OCI-M2 (cell line): ENCODE measurements around the gene SDK1.

Experiments used
- DNase-seq: peaks from one replicate; lab custom pipeline; 2025; ENCODE audit not compliant: unreplicated experiment; lab: John Stamatoyannopoulos, UW

The SDK1 gene

DNA sequence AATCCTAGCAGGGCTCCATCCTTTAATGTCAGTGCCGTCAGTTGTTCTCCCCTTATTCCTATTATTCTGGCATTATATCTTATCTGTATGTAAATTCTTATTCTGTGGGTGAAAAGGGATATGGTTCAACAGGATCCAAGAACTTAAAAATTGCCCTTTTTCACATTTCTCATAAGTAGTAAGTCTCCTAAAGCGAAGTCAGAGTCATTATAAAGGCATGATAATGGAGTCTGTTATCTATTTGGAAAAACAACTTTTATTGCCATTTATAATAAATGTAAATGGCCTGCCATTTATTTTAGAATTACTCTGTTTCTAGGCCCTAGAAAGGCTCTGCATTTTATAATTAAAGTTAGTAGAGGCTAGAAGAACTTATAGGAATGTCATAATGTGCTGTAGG is 31.3 kb downstream of the SDK1 start:
- DNase-seq, result no peak

DNA sequence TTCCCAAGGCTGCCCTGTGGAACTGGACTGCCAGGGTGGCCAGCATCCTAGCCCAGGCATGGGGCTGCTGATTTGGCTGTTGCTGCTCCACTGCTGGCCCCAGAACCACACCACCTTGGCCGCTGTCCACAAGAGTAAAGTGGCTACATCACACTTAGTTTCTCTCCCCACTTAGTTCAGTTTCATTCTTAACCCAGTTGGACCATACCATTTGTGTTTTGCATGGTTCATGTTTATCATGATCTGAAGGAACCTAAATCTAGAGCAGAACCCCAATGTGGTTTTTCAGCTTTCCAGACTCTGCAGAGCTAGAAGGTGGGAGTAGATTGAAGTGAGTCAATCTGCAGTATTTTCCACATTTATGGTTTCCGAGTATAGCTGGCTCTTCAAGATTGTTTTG is 32.8 kb downstream of the SDK1 start:
- no peak for DNase-seq

DNA sequence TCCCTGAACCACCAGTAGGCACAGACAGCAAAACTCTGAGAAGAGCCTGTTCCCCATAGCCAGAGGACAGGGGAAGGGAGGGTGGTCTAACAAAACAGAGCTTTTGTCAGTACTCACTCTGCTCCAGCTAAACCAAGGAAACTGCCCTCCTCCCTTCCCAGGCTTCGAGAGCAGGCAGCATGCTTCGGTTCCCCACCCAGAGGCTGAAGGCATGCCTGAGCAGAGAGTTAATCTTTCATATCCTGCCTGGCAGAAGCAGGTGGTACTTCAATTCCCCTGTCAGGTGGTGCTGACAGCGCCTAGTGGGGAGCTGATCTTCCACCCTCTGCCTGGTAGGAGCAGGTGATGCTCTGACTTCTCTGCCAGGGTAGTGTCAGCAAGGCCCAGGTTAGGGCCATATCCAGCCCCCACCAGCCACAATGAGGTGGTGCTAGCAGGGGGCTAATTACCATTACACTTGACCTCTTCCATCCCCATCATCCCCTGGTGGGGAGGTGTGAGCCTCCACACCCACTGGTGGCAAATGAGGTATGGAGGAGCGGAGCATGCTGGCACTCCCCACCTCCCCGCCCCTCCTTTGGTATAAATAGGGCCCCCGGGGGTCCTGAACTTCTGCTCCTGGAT is 35.1 kb downstream of the SDK1 start:
- DNase-seq, result no peak

DNA sequence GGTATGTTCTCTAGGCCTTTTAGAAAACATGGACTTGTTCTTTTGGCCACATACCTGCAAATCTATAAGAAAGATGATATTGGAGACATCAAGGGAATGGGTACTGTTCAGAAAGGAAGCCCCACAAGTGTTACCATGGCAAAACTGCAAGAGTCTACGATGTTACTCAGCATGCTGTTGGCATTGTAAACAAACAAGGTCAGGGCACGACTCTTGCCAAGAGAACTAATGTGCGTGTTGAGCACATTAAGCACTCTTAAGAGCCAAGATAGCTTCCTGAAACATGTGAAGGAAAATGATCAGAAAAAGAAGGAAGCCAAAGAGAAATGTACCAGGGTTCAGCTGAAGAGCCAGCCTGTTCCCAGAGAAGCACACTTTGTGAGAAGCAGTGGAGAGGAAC is 37.1 kb downstream of the SDK1 start:
- DNase-seq, result no peak

DNA sequence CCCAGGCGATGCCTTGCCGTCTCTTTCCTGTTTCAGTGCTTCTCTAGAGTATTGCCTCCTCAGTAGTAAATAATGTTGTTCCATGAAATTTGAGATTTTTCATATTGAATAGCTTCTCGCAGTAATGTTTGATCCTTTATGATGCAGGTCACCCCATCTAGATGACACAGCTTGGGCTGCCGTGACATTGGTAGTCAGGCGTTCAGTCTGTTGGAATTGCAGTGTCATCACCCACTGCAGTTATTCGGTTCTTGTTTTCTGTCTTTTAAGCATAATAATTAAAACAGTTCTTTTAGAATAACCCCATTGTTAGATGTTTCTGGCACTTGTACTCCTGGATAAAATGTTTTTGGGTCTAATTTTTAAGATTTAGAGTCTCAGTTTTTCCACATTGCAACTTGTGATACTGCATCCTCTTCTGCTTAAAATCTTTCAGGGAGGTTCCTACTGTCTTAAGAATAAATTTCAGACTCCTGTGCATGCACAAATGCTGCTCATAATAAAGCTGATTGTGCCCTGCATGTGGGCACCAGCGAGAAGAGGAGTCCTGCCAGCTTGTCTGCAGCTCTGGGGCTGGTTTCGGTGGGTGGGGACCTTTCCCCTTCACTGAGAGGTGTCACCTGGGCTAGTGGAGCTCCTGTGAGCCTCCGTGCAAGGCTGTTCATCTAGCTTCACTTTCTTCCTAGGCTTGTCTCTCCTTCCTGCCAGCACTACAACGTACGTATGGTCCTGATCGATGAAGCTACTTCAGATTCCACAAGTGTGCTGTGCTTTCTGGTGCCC is 44.8 kb downstream of the SDK1 start:
- DNase-seq, result no peak

DNA sequence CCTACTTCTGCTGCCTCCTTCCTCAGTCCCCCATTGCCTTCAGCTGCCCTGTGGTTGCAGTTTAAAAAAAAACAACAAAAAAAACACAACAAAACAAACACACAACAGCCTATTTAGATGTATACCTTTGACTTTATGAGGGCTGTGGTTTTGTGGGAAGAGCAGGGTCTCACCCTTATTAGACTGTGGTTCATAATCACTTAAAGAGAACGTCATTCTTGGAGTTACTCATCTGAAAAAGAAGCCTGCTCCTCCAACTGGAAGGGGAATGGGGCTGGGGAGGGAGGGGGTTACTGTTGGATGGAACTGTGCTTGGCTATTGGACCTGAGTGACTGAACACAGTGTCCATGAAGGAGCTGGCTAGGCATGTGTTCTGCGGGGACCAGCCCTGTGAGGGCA is 48.1 kb downstream of the SDK1 start:
- no peak for DNase-seq

DNA sequence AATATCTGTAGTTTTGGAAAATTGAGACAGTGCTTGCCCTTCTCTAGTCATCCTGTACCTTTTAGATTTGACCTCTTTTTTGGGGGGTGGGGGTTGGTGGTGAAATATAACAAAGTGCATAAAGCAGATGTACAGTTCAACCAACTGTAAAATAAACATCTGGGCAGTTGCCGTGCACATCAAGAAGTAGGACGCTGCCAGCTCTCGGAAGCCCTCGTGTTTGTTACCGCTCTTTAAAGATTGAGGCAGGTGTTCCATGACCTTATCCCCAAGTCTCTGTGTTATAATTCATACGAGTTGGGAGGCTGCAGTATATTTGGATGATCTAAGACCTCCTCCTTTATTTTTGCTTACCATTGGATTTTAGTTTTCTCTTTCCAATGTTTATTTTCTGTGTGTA is 55.1 kb downstream of the SDK1 start:
- DNase-seq, result no peak

DNA sequence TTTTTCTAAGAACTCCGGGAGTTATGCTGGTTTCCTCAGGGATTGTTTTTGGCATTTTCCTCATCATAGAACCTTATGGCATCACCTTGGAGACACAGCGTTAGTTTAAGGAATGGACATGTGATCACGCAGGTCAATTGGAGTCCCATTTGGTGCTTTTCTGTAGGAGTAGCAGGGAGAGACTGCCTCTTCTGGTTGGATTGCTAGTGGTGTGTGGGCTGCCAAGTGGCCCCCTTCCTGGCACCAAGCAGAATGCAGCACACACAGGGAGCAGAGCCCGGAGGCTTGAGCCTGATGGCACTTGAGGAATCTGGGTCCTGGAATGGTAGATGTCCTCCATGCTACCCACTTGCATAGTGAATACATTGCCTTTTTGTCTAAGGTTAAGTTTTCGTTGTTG is 57.9 kb downstream of the SDK1 start:
- no peak for DNase-seq

DNA sequence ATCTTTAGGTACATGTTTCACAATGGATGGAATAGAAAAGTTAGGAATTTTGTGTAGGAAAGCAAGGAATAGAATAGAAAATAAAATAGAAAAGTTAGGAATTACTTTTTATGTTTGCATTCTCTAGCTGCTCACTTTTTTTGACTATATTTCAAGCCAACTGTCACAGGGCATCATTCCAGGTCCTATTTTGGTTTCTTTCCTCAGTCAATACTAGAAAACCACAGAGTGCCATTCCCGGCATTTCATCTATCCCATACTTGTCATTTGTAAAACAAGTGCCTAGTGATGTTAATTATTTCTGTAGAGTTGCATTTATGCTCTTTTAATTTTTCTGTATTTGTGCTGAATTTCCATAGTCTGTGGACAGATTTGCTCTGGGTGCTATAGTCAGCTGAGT is 66.2 kb downstream of the SDK1 start:
- no peak for DNase-seq

DNA sequence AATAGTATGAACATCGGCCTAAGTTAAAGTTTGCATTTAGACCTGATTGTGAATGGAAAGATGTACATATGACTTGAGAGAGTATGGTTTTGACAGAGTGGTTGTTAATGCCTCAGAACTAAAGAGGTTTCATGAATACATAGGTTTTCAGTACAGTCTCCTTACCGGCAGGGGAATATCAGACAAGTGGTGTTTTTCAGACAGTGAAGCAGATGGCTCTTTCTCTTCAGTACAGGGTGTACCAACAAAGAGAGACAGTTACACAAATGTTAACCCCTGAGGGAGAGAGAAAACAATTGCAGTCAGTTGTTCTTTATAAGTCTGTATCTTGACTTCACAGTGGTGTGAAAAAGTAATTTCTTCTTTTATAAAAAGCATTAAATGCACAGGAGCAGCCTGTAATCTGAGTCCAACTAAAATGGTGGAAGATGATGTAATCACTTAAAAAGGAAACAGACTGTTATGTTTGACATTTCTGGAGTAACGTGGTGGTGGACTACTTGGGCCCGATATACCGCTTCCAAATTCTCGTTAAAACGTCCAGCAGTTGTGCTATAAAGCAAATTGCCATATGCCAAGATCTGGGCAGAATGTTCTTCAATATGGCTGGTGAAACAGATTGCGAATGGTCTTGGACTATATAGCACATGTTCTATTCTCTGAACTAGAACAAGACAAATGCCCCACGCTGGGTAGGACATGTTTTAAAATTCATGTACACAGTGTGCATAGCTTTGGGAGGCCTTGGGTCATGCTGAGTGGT is 69.2 kb downstream of the SDK1 start:
- no peak for DNase-seq

DNA sequence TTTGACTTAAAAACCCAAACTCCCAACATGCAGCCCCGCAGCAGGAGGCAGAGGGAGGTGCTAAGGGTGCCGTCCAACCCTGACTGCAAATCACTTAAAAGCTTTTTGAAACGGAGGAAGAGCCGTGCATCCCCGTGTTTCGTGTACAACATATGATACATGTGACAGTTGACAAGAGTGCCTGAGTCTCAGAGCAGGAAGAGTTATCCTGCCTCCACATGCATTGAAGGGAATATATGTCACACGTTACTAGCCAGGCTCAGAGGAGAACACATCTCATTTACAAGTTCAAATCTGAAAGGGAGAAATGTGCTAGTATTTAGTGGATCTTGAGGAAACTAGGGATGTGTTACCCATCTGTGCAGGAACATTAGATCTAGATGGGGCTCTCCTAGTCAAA is 69.9 kb downstream of the SDK1 start:
- DNase-seq, result no peak

DNA sequence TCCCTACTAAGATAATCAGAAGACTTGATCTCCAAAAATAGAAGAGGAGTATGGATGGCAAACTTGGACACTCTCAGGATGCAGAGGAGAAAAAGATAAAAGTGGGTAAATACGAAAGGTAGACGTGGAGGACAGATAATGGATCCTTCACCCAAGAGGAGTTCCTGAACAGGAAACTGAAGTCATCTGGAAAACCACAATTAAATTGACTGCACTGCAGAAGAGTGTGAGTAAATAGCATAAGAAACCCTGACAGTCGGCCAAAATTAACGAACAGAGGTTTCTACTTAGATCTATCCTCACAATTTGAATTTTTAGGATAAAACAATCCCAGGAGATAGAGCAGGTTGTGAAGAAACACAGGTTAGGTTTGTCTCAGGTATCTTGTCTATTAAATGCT is 70.5 kb downstream of the SDK1 start:
- no peak for DNase-seq

DNA sequence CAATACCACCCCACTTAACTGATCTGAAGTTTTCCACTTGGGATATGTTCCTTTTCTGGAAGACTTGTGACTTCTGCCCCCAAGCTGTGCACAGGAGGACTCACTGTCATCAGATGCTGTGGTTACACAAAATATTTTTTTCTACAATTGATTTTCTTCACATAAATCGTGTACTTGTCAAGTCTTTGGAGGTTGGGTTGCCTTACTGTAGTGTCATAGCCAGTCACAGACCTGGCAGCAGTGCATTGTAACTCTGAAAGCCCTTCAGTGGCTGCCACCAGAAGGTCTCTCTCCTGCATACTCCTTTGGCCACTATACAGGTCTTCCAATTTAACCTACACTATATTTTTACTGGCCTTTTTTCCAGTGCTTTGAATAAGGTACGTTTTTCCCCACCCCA is 73.2 kb downstream of the SDK1 start:
- DNase-seq, result no peak

DNA sequence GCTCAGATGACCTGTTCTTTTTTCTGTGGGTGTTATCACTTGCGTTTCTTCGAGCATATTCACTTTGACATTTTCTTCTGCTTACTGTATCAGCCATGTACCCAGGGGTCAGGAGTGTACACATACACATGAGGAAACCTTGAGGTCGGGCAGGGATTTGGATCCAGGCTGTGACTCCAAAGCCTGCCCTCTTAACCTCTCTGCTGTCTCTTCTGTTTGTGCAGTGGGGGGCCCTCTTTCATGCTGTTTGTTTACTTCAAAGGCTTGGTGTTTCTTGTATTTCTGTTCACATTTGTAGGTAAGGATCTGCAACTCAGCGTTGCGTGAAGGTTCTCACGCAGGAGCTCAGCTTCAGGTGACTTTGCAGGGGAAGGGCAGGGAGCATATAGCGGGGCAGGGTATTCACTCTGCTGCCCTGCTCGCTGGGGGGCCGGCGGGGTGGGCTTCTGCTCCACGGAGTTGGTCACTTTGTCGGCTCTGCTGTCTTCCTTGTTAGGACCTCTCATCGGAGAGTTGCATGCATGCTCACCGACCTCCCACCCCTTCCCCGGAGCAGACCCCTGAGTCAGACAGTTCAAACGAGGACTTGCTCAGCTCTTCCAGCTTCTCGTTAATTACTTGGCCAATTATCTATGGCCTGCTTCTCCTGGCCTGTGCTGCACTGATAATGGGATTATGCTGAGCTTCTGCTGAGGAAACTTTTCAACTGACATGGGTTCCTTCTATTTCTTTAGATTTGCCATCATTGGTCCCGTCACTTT is 77.5 kb downstream of the SDK1 start:
- DNase-seq, result no peak

DNA sequence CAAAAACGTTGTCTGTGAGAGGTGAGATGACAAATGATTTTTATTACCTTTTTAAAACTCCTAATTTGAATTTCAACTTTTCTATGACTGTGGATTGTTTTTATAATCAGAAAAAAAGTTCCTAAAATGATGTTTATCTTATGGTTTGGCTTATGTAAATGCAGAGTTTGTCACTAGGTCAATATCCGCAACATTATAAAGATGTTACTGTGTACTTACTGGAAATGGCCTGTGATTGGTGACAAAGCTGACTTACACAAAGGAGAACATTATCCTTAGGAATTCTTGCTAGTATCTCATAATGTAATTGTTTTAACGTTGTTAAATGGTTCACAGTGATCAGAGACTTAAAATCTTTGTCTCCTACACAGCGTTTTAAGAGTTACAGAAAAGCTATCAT is 79.0 kb downstream of the SDK1 start:
- no peak for DNase-seq

DNA sequence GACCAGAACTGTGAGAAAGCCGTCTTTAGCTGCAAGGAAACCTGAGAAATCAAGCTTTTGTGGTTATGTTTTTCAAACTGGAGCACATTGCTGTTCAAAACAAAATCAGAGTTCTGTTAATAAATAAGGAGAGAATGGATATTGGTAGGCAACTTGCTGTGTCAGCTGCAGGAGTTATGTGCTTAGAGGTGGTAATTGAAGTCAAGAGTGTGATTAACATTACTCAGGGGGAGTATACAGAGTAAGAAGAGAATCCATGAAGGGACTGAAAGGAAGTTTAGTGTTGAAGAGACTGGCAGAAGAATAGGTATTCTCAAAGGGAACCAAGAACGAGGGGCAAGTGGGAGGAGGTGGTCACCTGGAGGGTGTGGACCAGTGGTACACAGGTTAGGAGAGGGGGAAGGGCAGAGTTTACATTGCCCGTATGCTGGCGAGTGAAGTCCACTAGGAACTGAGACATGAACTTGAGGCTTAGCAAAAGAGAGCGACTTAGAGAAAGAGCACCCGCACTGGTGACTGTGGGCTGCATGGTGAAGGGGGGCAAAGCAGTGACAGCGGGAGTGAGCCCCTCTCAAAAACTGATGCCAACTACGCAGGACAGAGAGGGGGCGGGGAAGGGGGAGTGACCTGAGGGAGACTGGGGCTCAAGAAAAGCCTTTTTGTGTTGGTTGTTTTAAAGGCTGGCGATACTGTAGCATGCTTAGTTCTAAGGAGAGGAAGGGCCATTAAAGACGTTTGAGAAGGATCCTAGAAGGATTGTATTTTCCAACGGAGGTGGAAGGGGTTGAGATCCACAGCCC is 80.0 kb downstream of the SDK1 start:
- DNase-seq, result no peak

DNA sequence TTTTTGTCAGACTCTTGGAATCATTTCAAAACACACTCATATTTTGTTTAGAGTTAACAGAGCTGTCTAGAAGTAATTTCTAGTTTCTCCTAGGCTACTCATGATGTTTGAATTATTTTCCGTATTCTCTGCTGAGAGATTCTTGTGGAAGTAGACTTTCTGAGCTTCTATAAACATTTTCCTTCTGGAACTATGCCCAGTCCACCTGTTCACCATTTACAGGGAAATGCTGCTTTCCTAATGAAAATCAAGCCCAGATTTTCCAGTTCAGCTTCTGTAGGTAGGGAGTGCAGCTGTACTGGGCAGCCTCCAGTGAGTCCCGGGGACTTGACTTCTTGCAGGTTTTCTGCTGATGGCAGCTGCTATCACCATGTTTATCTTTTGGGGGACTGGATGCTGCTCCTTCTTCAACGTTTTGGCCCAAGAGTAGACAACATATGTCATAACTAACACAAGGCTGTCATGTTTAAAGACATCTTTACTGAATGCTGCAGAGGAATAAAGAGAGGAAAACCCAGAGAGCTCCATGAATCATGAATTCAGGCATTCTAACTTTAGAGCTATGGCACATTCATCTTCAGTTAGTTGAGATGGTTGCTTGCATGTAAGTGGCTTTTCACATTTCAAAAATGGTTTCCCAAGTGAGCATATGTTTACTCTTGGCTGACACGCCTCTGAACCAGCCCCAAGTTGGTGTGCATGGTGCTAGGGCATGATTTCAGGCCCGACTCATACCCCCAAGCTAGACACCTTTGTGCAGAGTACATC is 85.6 kb downstream of the SDK1 start:
- no peak for DNase-seq

DNA sequence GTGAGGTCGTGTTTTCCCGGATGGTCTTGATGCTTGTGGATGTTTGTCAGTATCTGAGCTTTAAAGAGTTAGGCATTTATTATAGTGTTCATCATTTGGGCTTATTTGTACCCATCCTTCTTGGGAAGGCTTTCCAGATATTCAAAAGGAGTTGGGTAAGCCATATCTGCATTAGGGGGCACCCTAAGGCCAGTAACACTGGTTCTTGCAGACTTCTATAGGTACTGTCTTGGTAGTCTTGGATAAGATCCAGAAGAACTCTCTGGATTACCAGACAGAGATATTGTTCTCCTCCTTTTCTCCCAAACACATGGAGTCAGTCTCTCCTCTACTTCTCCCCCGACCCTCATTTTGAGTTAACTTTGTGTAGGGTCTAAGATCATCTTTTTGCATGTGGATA is 92.8 kb downstream of the SDK1 start:
- DNase-seq, result no peak

DNA sequence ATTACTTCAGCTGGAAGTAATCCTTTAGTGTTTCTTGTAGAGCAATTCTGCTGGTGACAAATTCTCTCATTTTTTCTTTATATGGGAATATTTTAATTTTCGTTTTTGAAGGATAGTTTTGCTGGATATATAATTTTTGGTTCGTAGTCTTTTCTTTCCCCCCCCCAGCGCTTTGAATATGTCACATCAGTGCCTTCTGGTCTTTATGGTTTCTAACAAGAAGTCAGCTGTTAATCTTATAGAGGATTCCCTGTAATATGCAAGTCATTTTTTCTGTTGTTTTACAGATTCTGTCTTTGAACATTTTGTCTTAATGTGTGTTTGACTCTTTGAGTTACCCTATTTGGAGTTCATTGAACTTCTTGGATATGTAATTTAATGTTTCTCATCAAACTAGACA is 96.3 kb downstream of the SDK1 start:
- DNase-seq, result no peak

DNA sequence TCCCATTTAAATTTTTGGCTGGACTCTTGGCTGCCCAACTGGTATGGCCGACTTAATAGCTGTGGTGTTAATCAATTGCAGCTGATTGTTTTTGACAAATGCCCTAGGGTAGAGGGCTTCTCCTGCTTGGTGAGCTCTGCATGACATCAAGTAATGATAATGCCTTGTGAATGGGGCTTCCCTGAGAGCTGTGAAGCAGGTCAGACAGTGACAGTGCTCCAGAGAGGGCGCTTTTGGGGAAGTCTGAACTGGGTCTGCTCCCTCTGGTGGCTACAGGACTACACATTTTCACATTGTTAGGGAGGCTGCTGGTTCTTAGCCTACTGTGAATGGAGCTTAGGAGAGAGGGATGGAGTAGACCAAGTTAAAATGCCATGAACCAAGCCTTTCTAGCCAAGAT is 98.8 kb downstream of the SDK1 start:
- DNase-seq, result no peak
